CD4-positive, alpha-beta T cell treated with Interleukin-21 for 1 hour (primary cell): ENCODE measurements around the gene NAXD.

Experiments used
- DNase-seq: peaks from one replicate; pipeline ENCODE4 v3.0.0-alpha.2; 2020

Gene NAXD

DNA sequence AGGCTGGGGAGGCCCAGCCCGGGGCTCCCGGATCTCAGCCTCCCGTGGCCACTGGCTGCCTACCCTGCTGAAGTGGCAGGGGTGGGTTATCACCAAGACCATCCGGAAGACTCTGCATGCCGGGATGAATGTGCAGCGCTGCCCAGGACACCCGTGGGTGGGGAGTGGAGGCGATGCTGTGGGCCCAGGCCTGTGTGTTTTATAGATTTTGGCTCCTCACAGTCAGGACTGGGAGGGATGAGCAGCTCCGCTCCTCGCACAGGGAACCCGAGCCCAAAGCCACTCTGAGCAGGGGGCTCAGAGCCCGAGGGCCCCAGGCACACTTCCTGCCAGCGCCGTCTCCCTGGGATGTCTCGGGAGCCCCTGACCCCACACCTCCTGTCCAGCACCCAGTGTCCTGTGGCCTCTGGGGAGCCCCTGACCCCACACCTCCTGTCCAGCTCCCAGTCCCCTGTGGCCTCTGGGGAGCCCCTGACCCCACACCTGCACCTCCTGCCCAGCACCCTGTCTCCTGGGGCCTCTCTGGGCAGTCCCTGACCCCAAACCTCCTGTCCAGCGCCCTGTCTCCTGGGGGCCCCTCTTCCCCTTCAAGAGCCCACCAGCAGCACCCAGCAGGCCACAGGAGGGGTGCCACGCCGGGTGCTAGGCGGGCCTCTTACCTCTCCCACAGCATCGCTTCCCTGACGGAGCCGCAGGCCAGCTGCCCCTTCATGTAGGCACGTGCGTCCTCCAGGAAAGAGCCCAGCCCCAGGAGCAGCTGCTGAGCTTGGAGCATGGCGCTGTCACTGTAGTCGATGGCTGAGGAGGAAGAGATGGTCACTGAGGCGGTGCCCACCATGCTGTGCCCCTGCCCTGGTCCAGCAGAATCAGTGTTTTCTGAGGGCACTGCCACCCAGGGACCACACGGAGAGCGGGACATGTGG is 31.4 kb downstream of the NAXD start:
- DNase-seq = no peak

DNA sequence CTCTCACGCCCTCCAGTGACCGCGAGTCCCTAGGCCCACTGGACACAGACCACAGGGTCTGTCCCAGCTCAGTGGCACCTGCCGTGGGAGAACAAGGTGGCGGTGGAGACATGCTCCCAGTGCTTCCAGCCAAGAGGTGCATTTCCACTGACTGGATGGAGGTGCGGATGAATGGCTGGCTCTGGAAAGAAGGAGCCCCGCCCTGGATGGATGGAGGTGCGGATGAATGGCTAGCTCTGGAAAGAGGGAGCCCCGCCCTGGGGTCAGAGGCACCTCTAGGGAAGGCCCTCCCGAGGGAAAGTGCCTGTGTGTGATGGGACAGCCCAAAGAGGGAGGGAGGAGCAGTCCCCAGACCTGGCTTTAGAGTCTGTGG is 32.0 kb downstream of the NAXD start:
- no peak for DNase-seq

DNA sequence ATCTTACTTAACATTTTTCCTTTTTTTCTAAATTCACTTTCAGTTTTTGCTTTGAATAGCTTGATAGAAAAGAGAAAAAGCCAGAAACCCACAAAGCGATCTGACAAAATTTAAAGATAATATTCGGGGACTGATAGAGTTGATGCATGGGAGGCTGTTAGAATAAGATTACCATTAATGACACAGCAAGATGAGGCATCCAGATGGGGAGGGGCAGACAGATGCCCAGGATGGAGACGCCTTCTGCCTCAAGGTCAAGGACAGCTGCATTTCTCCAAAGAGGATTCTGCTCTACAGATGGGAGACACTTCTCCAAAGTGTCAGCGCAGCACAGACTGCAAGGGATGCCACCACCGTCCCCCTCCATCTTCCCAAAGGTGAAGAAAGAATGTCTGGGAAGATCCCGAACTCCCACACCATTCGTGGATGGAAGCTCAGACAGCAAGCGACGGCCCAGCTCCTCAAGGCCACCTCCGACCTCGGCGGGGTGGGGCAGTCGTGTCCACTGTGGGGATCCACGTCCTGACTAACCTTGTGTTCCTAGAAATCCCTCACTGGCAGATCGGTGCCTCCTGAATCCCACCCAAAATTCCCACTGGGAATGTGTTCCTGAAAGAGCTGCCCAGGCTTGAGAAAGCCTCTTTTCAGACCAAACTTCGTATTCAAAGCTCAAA is 32.9 kb downstream of the NAXD start:
- DNase-seq = no peak

DNA sequence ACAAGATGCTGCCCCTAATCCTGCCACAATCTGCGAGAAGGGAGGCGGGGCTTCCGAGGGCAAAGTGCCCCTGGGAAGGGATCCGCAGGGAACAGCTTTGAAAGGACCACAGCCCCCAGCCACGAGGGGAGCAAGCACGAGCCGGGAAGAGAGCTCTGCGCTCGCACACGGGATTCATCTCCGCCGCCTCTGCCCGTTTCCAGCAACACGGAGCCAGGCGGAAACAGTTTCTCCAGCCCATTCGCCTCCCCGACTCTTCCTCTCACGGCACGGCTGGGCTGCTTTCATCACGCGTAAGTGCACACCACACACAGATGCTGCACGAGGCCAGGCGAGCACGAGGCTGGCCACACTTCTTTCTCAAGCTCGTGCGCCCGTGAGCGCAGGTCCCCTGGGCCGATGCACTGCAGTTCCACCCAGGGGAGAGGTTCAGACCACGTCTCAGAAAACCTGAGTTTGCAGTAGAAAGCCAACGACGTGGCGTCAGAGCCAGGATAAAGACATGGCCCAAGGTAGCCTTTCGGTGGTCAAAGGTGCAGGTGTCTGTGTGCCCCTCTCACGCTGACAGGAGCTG is 33.6 kb downstream of the NAXD start:
- no peak for DNase-seq

DNA sequence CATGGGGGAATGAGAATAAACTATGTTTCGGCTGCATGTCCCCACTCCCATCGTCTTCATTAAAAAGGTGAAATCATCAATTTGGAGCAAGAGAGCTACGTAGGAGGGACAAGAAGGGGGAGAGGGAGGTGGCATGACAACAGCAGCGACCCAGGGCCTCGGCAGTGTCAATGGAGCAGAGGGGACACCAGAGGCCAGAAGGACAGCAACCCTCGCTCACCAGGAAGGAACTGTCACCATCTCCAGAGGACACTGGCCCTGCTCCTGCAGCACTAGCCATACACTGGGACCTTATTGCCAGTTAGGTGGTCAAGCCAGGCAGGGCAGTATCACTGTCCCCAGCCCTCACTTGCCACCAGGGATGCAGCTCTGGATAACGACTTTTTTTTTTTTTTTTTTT is 34.2 kb downstream of the NAXD start:
- no peak for DNase-seq

DNA sequence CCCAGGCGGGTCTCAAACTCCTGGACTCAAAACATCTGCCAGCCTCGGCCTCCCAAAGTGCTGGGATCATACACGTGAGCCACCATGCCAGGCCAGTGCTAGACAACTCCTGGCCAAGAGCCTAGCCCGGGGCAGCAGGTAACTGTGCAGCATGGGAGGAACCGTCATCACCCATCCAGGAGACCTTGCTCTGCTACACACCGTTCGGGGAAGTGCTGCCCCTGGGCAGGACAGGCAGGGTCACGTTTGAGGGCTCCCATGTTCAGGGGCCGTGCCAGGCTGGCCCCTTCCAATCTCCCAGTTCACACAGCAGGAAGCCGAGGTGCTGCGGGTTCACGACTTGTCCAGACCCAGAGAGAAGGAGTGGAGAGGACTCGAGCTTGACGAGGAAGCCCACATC is 35.1 kb downstream of the NAXD start:
- no peak for DNase-seq

DNA sequence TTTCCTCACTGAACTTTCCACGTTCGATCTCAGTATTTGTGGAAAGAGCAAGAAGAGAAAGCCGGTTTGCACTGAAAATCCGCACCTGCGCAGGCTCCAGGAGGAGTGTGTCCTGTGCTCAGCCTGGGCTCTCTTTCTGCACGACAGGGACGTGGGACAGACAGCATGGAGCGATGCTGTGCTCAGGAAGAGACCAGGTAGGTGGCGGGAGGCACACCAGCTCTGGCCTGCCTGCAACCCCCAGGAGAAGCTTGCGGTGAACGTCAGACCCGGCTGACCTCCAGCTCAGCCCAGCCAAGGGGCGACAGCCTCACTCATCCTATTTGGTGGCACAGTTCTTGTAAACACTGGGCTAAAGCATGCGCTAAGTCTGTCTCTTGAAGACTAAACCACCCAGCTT is 35.9 kb downstream of the NAXD start:
- DNase-seq = no peak

DNA sequence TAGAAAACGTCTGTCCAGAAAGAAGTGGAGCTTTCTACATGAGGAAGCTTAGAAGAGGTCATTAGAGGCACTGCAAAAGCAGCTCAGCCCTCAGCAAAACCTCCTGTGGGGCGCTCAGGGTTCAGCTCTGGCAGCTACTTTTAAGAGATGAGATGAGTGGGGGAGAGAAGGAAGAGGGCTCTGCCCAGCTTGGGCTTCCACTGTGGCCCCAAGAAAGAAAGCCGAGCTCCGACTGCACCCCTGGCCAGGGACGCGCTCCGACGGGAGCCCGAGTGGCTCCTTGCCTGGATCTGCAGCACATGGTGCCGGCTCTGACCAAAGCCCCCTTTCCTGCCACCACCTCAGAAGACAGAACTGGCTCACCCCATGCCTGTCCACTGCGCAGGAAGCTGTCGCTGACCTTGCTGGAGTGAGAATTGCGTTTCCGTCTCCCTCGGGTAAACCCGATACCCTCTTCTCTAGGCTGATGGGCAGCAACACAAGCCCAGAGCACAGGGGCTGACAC is 36.4 kb downstream of the NAXD start:
- no peak for DNase-seq

DNA sequence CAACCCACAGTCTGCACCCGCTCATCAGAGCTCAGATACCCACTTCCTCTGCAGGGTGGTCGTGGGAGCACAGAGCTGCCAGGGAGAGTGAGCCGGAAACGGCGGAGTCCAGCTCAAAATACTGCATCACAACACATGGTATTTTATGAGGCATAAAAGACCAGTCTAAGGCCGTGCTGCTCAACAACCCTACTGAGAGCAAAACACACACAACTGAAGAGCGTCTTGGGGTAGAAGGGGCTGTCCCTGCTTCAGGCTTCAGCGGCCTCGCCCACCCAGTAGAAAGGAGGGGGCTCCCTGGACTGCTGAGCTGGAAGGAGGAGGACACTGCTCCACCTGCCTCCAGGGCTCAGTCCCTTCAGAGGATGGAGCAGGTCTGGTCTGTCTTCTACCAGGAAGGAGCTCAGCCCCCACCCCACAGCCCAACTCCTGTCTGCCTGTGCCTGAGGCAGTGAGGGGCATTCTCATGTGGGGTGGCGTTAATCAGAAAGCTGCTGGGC is 36.9 kb downstream of the NAXD start:
- DNase-seq = no peak

DNA sequence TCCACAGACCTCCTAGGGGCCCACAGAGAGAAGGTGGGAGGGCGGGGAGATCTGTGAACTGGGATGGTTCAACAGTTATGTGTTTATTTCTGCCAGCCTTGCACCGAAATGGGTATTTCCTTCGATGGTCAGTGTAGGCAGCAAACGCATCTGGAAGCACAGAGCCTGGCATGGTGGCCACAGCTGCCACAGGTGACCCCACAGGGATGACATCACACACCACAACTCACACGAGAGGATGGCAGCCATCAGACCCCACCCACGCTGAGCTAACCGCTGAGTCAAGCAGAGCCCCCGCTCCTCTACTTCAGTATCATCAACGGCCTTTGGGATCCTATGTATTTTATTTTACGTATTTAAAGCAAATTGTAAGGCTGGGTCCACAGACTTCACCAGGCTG is 37.4 kb downstream of the NAXD start:
- DNase-seq = no peak

DNA sequence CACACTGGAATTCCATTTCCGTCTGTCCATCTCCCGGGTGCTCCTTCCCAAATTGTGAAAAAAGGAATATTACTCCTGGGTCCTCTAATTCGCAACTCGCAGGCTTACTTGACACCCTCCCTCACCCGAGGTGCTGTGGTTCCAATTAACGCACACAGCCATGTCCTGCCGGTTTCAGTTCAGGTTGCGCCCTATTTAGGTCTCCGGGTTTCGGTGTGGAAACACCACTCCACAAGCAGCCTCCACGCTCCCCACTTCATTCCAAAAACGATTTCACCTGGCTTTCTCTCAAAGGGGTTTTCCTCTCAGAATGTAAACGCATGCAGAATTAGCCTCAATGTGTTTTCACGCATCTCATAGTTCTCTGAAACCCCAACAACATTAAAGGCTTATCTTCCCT is 37.9 kb downstream of the NAXD start:
- no peak for DNase-seq

DNA sequence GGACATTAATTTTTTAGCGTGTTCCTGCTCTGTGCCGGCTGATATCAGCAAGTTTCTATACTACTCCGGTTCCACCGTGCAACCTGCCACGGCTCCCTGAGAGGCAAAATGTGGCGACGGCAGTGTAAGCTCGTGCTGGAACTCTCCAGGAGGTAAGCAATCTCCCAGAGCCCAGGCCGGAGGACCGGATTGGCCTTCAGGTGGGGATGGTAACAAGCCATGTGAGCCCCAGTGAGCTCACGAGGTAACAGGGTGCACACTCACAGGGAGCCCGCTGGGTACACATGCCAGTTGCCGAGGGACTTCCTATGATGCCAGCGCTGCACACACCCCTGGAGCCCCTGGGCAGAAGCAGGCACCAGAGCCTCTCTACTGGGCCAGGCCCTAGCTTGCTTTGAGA is 38.5 kb downstream of the NAXD start:
- no peak for DNase-seq

DNA sequence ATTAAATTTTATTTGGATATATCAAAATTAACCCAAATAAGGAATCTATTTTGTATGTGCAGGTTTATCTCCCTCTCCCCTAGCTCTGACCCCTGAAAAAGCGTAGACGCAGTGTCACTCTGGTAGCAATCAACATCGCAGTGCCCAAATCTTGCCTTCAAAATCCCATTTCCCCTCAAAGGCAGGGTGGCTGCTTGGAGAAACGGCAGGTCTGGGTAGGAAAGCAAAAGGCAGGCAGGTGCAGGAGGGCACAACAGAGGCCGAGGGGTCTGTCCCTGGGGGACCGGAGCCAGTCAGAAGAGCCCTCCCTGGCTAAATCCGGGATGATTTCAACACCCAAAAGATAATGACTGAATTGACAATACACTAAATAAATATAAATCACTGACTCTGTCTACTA is 41.9 kb downstream of the NAXD start:
- no peak for DNase-seq

DNA sequence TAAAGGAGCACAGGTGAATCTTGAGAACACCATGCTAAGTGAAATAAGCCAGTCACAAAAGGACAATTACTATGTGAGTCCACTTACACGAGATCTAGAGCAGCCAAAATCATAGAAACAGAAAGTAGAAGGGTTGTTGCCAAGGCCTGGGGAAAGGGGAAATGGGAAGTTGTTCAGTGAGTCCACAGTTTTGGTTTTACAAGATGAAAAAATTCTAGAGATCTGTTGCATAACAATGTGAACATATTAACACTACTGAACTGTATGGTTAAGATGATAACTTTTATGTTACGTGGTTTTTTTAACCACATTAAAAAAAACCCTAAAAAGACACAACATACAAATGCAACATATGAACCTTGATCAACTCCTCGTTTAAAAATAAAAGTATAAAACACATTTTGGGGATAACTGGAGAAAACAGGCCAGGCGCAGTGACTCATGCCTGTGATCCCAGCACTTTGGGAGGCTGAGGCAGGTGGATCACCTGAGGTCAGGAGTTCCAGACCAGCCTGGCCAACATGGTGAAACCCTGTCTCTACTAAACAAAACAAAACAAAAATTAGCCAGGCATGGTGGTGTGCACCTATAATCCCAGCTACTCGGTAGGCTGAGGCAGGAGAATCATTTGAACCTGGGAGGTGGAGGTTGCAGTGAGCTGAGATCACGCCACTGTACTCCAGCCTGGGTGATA is 43.0 kb downstream of the NAXD start:
- peak; percentile 37 for DNase-seq

DNA sequence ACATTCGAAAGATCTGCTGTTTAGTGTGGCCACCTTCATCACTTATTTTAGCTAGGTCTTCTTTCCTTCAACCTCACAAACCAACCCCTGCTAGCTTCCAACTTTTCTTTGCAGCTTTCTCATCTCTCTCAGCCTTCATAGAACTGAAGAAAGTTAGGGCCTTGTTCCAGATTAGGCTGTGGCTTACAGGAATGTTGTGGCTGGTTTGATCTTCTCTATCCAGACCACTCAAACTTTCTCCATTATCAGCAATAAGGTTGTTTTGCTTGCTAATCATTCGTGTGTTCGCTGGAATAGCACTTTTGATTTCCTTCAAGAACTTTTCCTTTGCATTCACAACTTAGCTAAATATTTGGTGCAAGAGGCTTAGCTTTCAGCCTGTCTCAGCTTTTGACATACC is 45.9 kb downstream of the NAXD start:
- no peak for DNase-seq

DNA sequence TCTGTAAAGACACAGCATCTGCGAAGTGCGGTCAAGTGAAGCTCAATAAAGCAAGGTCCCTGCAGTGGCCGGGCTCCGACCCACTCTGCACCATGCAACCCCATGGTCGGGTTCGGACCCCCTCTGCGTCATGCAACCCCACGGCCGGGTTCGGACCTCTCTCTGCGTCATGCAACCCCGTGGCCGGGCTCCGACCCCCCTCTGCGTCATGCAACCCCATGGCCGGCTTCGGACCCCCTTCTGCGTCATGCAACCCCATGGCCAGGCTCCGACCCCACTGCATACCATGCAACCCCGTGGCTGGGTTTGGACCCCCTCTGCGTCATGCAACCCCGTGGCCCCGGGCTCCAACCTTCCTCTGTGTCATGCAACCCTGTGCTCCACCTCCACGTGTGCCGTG is 46.7 kb downstream of the NAXD start:
- no peak for DNase-seq

DNA sequence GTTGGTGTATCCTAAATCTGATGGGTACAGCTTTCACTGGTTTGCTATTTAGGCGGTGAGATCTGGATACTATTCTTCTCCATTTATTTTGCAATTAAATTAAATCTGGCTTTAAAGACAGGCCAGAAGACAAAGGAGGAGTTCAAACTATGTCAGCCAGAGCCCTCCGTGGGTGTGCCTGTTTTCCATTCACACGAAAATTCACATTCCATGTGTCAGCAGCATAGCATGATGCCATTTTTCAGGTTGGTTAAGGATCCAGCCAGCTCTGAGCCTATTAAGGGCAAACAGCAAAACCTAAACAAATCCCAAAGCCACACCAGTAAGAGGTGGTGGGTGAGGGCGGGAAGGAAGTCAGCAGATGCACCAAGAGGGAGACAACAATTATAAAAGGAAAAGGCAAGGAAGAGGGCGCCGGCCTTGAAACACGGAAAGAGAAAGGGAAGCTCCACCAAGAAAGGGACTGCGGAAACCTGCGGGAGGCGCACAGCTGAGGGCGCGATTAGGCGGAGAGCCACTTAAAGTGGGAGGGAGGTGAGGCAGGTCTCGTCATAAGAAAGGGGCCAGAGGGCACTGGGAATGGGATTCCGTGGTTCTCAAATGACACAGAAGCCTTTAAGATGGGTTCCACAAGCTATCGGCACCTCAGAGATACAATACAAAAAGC is 47.6 kb downstream of the NAXD start:
- no peak for DNase-seq

DNA sequence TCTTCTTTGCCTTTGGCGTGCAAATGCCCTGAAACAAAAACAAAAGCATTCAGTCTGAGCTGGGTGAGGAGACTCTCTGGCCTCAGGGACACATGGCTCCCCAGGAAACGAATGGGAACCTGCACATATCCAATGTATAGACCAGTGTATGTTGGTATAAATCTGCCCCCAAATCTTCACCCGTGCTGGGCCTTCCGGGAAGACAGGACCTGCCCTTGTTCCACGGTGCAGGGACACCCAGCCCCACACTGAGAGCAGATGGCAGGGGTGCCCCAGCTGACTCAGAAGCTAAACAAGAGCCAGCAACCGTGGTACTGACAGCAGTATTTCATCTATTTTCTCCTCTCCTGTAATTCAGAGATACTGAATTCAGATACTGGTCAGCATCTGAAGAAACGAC is 48.1 kb downstream of the NAXD start:
- no peak for DNase-seq

DNA sequence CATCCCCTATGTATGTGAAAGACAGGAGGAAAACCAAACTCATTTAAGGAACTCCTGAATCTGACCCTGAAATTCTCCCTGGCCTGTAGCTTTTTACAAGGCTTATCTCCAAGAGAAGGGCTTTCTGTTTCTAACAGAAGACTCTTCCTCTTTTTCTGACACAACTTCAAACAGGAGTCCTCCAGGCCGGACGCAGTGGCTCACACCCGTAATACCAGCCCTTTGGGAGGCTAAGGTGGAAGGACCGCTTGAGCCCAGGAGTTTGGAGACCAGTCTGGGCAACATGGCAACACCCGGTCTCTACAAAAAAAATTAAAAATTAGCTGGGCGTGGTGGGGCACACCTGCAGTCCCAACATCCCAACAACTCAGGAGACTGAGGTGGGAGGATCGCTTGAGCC is 48.7 kb downstream of the NAXD start:
- DNase-seq = no peak

DNA sequence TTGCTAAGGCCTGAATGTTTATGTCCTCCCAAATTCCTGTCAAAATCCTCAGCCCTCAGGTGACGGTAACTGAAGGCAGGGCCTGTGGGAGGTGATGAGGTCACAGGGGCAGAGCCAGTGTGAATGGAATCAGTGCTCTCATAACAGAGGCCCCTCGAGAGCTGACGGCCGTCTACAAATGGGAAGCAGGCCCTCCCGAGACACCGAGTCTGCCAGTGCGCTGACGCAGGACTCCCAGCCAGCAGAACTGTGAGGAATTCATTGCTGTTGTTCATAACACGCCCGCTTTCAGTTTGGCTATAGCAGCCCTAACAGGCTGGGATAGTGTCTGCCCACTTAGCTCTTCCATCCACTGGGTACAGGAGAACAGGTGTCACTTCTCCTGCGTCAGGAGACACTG is 49.3 kb downstream of the NAXD start:
- no peak for DNase-seq

DNA sequence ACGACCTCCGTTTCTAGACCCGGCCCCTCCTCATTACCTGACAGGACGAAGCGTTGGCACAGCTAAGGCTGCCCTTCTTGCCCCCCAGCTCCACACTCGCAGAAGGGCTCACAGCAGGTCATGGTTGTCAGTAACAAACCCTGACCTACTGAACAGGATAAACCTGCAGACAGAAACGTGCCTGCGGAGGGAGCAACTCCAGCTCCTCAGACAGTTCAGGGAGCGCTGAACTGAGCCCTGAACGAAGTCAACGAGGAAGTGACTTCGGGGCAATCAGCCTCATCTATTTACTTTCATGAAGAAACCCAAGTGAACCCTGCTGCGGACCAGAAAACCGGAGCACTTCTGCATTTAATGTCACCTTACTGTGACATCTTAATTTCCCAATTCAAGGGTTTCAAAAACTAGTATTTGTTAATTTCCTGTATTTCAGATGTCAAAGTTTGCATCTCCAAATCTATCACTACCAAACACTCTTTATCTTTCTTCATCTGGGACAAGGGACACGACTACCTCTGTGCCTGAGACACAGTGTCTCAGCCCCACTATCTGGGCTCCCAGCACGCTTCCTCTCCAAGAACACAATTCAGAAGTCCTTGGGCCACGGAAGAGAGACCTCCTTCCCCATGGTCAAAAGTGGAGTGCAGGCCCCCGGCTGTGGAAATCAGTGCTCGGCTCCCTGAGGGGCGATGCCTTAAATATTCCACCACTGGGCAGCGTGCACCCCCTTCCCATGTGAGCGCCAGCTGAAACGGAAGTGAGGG is 50.3 kb downstream of the NAXD start:
- DNase-seq = no peak

DNA sequence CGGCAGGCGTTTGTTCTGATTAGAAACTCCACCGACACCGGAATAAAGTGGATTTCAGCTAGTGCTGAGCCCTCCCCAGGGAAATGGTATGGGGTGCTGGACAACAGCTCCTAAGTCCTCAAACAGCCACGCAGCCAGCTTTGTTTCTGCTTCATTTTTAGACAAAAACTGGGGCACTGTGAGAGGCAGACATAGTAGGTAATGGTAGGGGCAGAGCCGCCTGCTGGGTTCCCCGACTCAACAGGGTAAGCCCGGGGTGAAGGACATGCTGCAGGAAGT is 50.8 kb downstream of the NAXD start:
- no peak for DNase-seq
